Fibroblast of lung (primary cell): ENCODE measurements around the gene ARL10.

ENCODE experiments used
- CTCF ChIP-seq, 2 donors: IDR thresholded peaks in 1 of 2; conservative IDR thresholded peaks in 1 of 2; 1 replicate in 1 of 2; 2 replicates in 1 of 2; pipeline ENCODE4 v1.5.1; 2011 to 2012; ENCODE audit warnings: low read length in 2 of 2, control low read depth in 1 of 2, inconsistent platforms in 1 of 2, low read depth in 1 of 2, mild to moderate bottlenecking in 1 of 2
- EZH2 ChIP-seq: IDR thresholded peaks from 2 replicates; pipeline ENCODE4 v1.5.1; 2012; ENCODE audit warnings: low read length, control low read depth, mild to moderate bottlenecking; ENCODE audit errors: missing control alignments

GRCh38 chr5:176341325-176342157 is 23.7 kb upstream of the ARL10 start:
- no peak for TF ChIP-seq EZH2
- no peak for TF ChIP-seq CTCF (conservative IDR thresholded peaks at IDR 0.05 in 1 of 2, IDR thresholded peaks at IDR 0.05 in 1 of 2; ENCODE audit: low read depth in 1 of 2, low read length in 2 of 2)
